ENCODE data around the gene SH3YL1.

DNA sequence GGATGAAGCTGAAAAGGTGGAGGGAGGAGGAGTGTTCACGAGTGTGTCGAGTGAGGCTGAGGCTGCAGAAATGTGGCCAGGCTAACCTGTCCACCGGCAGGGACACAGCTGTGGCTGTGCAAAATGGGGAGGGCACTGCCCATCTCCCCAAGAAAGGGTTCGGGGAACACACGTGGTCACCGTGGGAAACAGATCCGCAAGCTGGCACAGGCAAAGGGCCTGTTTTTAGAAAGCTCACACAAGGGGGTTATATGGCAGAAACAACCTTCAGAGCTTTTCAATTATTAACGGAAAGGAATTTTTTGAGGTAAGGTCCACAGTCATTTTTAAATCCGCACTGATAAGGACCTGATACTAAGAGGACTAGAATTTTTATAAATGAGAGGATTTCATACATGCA is 35.7 kb downstream of the SH3YL1 start:
- TF ChIP-seq, protein P1, sequence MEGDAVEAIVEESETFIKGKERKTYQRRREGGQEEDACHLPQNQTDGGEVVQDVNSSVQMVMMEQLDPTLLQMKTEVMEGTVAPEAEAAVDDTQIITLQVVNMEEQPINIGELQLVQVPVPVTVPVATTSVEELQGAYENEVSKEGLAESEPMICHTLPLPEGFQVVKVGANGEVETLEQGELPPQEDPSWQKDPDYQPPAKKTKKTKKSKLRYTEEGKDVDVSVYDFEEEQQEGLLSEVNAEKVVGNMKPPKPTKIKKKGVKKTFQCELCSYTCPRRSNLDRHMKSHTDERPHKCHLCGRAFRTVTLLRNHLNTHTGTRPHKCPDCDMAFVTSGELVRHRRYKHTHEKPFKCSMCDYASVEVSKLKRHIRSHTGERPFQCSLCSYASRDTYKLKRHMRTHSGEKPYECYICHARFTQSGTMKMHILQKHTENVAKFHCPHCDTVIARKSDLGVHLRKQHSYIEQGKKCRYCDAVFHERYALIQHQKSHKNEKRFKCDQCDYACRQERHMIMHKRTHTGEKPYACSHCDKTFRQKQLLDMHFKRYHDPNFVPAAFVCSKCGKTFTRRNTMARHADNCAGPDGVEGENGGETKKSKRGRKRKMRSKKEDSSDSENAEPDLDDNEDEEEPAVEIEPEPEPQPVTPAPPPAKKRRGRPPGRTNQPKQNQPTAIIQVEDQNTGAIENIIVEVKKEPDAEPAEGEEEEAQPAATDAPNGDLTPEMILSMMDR (conservative IDR thresholded peaks at IDR 0.05; ENCODE audit: low read depth in 2 of 2): no peak
- no peak for TF ChIP-seq CREB1 (CRISPR knock-in tag; IDR thresholded peaks at IDR 0.05; ENCODE audit: low read depth)
- no peak for TF ChIP-seq EZH2phosphoT487 (IDR thresholded peaks at IDR 0.05; ENCODE audit: unreplicated experiment)
- TF ChIP-seq JUNB (IDR thresholded peaks at IDR 0.05; ENCODE audit: unreplicated experiment): no peak
- TF ChIP-seq POLR2AphosphoS5 (IDR thresholded peaks at IDR 0.05; ENCODE audit: low read depth): no peak
- TF ChIP-seq, protein P2, sequence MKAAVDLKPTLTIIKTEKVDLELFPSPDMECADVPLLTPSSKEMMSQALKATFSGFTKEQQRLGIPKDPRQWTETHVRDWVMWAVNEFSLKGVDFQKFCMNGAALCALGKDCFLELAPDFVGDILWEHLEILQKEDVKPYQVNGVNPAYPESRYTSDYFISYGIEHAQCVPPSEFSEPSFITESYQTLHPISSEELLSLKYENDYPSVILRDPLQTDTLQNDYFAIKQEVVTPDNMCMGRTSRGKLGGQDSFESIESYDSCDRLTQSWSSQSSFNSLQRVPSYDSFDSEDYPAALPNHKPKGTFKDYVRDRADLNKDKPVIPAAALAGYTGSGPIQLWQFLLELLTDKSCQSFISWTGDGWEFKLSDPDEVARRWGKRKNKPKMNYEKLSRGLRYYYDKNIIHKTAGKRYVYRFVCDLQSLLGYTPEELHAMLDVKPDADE (IDR thresholded peaks at IDR 0.05): no peak
- TF ChIP-seq EZH2 (IDR thresholded peaks at IDR 0.05; ENCODE audit: low read depth, unreplicated experiment): no peak
- no peak for TF ChIP-seq REST (IDR thresholded peaks at IDR 0.05; ENCODE audit: unreplicated experiment)
- TF ChIP-seq ZNF462 (CRISPR knock-in tag; IDR thresholded peaks at IDR 0.05): no peak
- TF ChIP-seq STAT1 (IDR thresholded peaks at IDR 0.05; ENCODE audit: unreplicated experiment): no peak
- TF ChIP-seq ZNF331 (CRISPR knock-in tag; IDR thresholded peaks at IDR 0.05; ENCODE audit: low read depth): no peak
